Femur (tissue), 1 donor: ENCODE data around the gene GNGT2.
A peak's percentile ranks its signal among the peaks of the same experiment; 100 is the strongest.

ENCODE experiments used
- DNase-seq: peaks from one replicate; pipeline ENCODE4 v3.0.0-alpha.2; 2017

Gene GNGT2

GRCh38 chr17:49210158-49211029 is at the start of gene GNGT2, which contains the start of gene ABI3:
Gene GNGT2 (minus strand): TSS chr17:49210574. CDS start chr17:49207422, 3,152 bp downstream.
Gene ABI3 (plus strand): TSS chr17:49210707. CDS start chr17:49210725, 18 bp downstream.
- peak; percentile 64 for DNase-seq

GRCh38 chr17:49259663-49260010 is 49.3 kb upstream of the GNGT2 start:
- no peak for DNase-seq

GRCh38 chr17:49258394-49258793 is 48.0 kb upstream of the GNGT2 start:
- DNase-seq: no peak

GRCh38 chr17:49255125-49255524 is 44.8 kb upstream of the GNGT2 start:
- no peak for DNase-seq

GRCh38 chr17:49254066-49254465 is 43.7 kb upstream of the GNGT2 start:
- DNase-seq: no peak

- no peak for DNase-seq
These were observed 41.8 kb upstream of the GNGT2 start for GRCh38 chr17:49252148-49252695.

- DNase-seq: no peak
These were observed 39.6 kb upstream of the GNGT2 start for GRCh38 chr17:49249890-49250522.

- peak; percentile 87 for DNase-seq
These were observed 39.0 kb upstream of the GNGT2 start for GRCh38 chr17:49249292-49249794.

GRCh38 chr17:49247944-49248343 is 37.6 kb upstream of the GNGT2 start:
- no peak for DNase-seq

GRCh38 chr17:49244839-49245238 is 34.5 kb upstream of the GNGT2 start:
- no peak for DNase-seq

- DNase-seq: no peak
These were observed 32.4 kb upstream of the GNGT2 start for GRCh38 chr17:49242813-49243212.

- no peak for DNase-seq
These were observed 31.5 kb upstream of the GNGT2 start for GRCh38 chr17:49241692-49242397.

GRCh38 chr17:49241040-49241439 is 30.7 kb upstream of the GNGT2 start:
- no peak for DNase-seq

- DNase-seq: no peak
These were observed 30.2 kb upstream of the GNGT2 start for GRCh38 chr17:49240619-49241018.

GRCh38 chr17:49239963-49240362 is 29.6 kb upstream of the GNGT2 start:
- DNase-seq: no peak

GRCh38 chr17:49235896-49236295 is 25.5 kb upstream of the GNGT2 start:
- DNase-seq: no peak

GRCh38 chr17:49234509-49235080 is 24.2 kb upstream of the GNGT2 start:
- DNase-seq: no peak

GRCh38 chr17:49231563-49231894 is 21.2 kb upstream of the GNGT2 start:
- no peak for DNase-seq

GRCh38 chr17:49230636-49231562 is 20.5 kb upstream of the GNGT2 start, which contains the start of gene PHOSPHO1:
Gene PHOSPHO1 (minus strand): TSS chr17:49230787. CDS start chr17:49226691, 4,096 bp downstream.
- peak; percentile 92 for DNase-seq

- DNase-seq: peak; percentile 41
These were observed 19.6 kb upstream of the GNGT2 start for GRCh38 chr17:49229805-49230600.
